ENCODE results near the gene GUCY1A1.

GRCh38 chr4:155679343-155679742 is 12.7 kb downstream of the GUCY1A1 start:
- TF ChIP-seq POLR2A (IDR thresholded peaks at IDR 0.05) (no peak), CTCF (IDR thresholded peaks at IDR 0.05) (no peak)
